CMK (cell line): Measurements from ENCODE around the gene SDR39U1.
A peak's percentile ranks its signal among the peaks of the same experiment; 100 is the strongest.

Experiments
- DNase-seq: peaks from one replicate; pipeline ENCODE4 v3.0.0-alpha.2; 2010; ENCODE audit warnings: low read depth

The SDR39U1 gene

GRCh38 chr14:24441904-24442239 lies 704 bp downstream of the SDR39U1 start:
- DNase-seq = no peak

GRCh38 chr14:24441485-24441884 lies 1.1 kb downstream of the SDR39U1 start:
- DNase-seq = no peak

- no peak for DNase-seq
Observed at GRCh38 chr14:24440606-24441399, 1.8 kb downstream of the SDR39U1 start.

GRCh38 chr14:24439830-24440605 lies 2.6 kb downstream of the SDR39U1 start:
- no peak for DNase-seq

GRCh38 chr14:24439257-24439656 lies 3.3 kb downstream of the SDR39U1 start:
- no peak for DNase-seq

- no peak for DNase-seq
Observed at GRCh38 chr14:24438223-24439097, 4.1 kb downstream of the SDR39U1 start.

- DNase-seq = no peak
Observed at GRCh38 chr14:24437736-24438067, 4.9 kb downstream of the SDR39U1 start.

- DNase-seq = no peak
Observed at GRCh38 chr14:24437020-24437735, 5.4 kb downstream of the SDR39U1 start.

- DNase-seq = no peak
Observed at GRCh38 chr14:24436355-24437019, 6.1 kb downstream of the SDR39U1 start.

- DNase-seq = no peak
Observed at GRCh38 chr14:24435998-24436354, 6.6 kb downstream of the SDR39U1 start.

GRCh38 chr14:24435192-24435810 lies 7.3 kb downstream of the SDR39U1 start:
- DNase-seq = no peak

GRCh38 chr14:24434676-24435075 lies 7.9 kb downstream of the SDR39U1 start:
- no peak for DNase-seq

GRCh38 chr14:24434036-24434435 lies 8.5 kb downstream of the SDR39U1 start:
- no peak for DNase-seq

GRCh38 chr14:24432259-24433131 lies 10.1 kb downstream of the SDR39U1 start:
- no peak for DNase-seq

GRCh38 chr14:24431569-24432258 lies 10.9 kb downstream of the SDR39U1 start:
- DNase-seq = peak; percentile 82

GRCh38 chr14:24430682-24431568 lies 11.7 kb downstream of the SDR39U1 start:
- no peak for DNase-seq

- peak; percentile 62 for DNase-seq
Observed at GRCh38 chr14:24430143-24430681, 12.4 kb downstream of the SDR39U1 start.
